HK-2 (cell line): ENCODE measurements around the gene MYOF.
A peak's percentile ranks its signal among the peaks of the same experiment; 100 is the strongest.
"Not testable (repeated sequence)": the region's sequence is repeated elsewhere in the genome, so short reads cannot be mapped to it uniquely, and the experiment has no call there.

Experiments used
- DNase-seq: peaks from one replicate; pipeline ENCODE4 v3.0.0-alpha.2; 2018; ENCODE audit not compliant: unreplicated experiment

MYOF gene

GRCh38 chr10:93290661-93291354 lies 191.3 kb downstream of the MYOF start:
- DNase-seq = no peak

- DNase-seq = peak; percentile 86
Observed at GRCh38 chr10:93288679-93289634, 193.2 kb downstream of the MYOF start.

- DNase-seq = no peak
Observed at GRCh38 chr10:93287775-93288174, 194.4 kb downstream of the MYOF start.

GRCh38 chr10:93284246-93284645 lies 197.9 kb downstream of the MYOF start:
- not testable (repeated sequence) for DNase-seq

GRCh38 chr10:93281367-93281720 lies 200.8 kb downstream of the MYOF start:
- no peak for DNase-seq

- no peak for DNase-seq
Observed at GRCh38 chr10:93280699-93281366, 201.3 kb downstream of the MYOF start.

GRCh38 chr10:93280121-93280698 lies 201.9 kb downstream of the MYOF start:
- no peak for DNase-seq

GRCh38 chr10:93277360-93277759 lies 204.8 kb downstream of the MYOF start:
- no peak for DNase-seq

- DNase-seq = no peak
Observed at GRCh38 chr10:93274419-93274818, 207.7 kb downstream of the MYOF start.

- no peak for DNase-seq
Observed at GRCh38 chr10:93272884-93273675, 209.1 kb downstream of the MYOF start.

- no peak for DNase-seq
Observed at GRCh38 chr10:93271347-93271746, 210.8 kb downstream of the MYOF start.

GRCh38 chr10:93269281-93269680 lies 212.9 kb downstream of the MYOF start:
- DNase-seq = no peak

GRCh38 chr10:93268021-93268420 lies 214.1 kb downstream of the MYOF start:
- no peak for DNase-seq

GRCh38 chr10:93267521-93267920 lies 214.6 kb downstream of the MYOF start:
- no peak for DNase-seq

- no peak for DNase-seq
Observed at GRCh38 chr10:93266858-93267257, 215.3 kb downstream of the MYOF start.

- DNase-seq = no peak
Observed at GRCh38 chr10:93261961-93262610, 220.0 kb downstream of the MYOF start.

- no peak for DNase-seq
Observed at GRCh38 chr10:93261089-93261488, 221.0 kb downstream of the MYOF start.

- DNase-seq = no peak
Observed at GRCh38 chr10:93259126-93259525, 223.0 kb downstream of the MYOF start.
